ENCODE measurements around the gene VPS13D.

VPS13D gene

DNA sequence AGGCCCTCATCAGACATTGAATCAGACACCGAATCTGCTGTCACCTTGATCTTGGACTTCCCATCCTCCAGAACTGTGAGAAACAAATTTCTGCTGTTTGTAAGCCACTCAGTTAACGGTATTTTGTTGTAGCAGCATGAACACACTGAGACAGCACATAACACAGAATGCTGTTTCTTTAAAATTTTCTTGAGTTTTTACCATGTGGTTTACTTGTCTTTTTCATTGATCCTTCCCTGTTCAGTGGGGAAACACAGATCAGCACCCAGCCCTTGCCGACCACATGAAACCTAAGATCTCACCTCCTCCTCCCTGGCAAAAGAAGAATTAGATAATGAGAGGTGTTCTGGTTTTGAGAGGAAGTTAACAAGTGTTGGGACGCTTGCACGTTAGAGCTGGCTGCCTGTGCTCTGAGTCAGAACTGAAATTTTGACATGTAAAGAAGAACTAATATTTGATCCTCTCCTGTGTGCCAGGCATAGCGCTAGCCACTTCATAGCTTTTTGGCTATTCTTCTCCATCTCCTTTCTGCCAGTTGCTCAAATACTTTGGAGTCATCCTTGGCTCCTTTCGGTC is 208.6 kb downstream of the VPS13D start:
- Histone ChIP-seq H3K4me3 (ENCODE audit: low read depth, low read length) (no peak overlapping the region), H3K4me1 (ENCODE audit: control insufficient read depth, insufficient read depth, low read length, unreplicated experiment) (peaks cover 43% of the 10 kb centered on the region), H3K79me2 (ENCODE audit: control insufficient read depth, insufficient read depth, low read length, unreplicated experiment) (no peaks in the 10 kb centered on the region), H3K27ac (ENCODE audit: low read depth, low read length) (no peak overlapping the region), H2AFZ (ENCODE audit: low read length, unreplicated experiment) (no peak overlapping the region), H3K27me3 (ENCODE audit: insufficient read depth, low read length) (no peaks in the 10 kb centered on the region), H3K36me3 (ENCODE audit: insufficient read depth, low read length) (peaks cover 12% of the 10 kb centered on the region; the same call in 1 of the 2 replicates)

- Histone ChIP-seq H3K27me3 (ENCODE audit: insufficient read depth, low read length) (no peaks in the 10 kb centered on the region), H3K27ac (ENCODE audit: low read depth, low read length) (no peak overlapping the region), H2AFZ (ENCODE audit: low read length, unreplicated experiment) (no peak overlapping the region)
Measured at GRCh38 chr1:12439073-12439472, 209.2 kb downstream of the VPS13D start.

GRCh38 chr1:12441414-12442105 is 211.7 kb downstream of the VPS13D start:
- Histone ChIP-seq H3K4me3 (ENCODE audit: low read depth, low read length) (no peak overlapping the region), H2AFZ (ENCODE audit: low read length, unreplicated experiment) (no peak overlapping the region), H3K79me2 (ENCODE audit: control insufficient read depth, insufficient read depth, low read length, unreplicated experiment) (no peaks in the 10 kb centered on the region), H3K27ac (ENCODE audit: low read depth, low read length) (no peak overlapping the region), H3K4me1 (ENCODE audit: control insufficient read depth, insufficient read depth, low read length, unreplicated experiment) (peaks cover 13% of the 10 kb centered on the region), H3K27me3 (ENCODE audit: insufficient read depth, low read length) (no peaks in the 10 kb centered on the region), H3K36me3 (ENCODE audit: insufficient read depth, low read length) (peaks cover 12% of the 10 kb centered on the region; the same call in 1 of the 2 replicates)

More at GRCh38 chr1:12439073-12439472, 209.2 kb downstream of the VPS13D start:
- Histone ChIP-seq H3K4me3 (ENCODE audit: low read depth, low read length) (no peak overlapping the region), H3K36me3 (ENCODE audit: insufficient read depth, low read length) (peaks cover 12% of the 10 kb centered on the region; the same call in 1 of the 2 replicates), H3K4me1 (ENCODE audit: control insufficient read depth, insufficient read depth, low read length, unreplicated experiment) (peaks cover 37% of the 10 kb centered on the region), H3K79me2 (ENCODE audit: control insufficient read depth, insufficient read depth, low read length, unreplicated experiment) (no peaks in the 10 kb centered on the region)

DNA sequence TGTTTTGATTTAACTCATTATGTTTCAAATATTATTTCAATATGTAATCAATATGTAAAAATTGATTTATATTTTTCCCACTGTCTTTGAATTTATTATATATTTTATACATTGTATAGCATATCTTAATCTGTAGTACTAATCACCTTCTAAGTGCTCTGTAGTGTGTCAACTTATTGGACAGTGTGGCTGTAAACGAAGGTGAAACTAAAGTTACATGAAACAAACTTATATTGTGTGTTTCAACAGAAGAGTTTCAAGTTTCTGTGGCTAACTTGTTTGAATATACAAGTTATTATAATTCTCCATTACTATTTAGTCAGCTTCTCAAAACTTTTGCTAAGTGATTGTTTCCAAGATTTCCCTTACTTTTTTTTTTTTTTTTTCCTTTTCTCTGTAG is 212.4 kb downstream of the VPS13D start:
- H3K4me3 ChIP-seq (ENCODE audit: low read depth, low read length): no peak overlapping the region
- no peaks in the 10 kb centered on the region for H3K79me2 ChIP-seq (ENCODE audit: control insufficient read depth, insufficient read depth, low read length, unreplicated experiment)
- no peaks in the 10 kb centered on the region for H3K27me3 ChIP-seq (ENCODE audit: insufficient read depth, low read length)
- H3K4me1 ChIP-seq (ENCODE audit: control insufficient read depth, insufficient read depth, low read length, unreplicated experiment): peaks cover 13% of the 10 kb centered on the region
- no peak overlapping the region for H2AFZ ChIP-seq (ENCODE audit: low read length, unreplicated experiment)
- H3K27ac ChIP-seq (ENCODE audit: low read depth, low read length): no peak overlapping the region
- peaks cover 12% of the 10 kb centered on the region; the same call in 1 of the 2 replicates for H3K36me3 ChIP-seq (ENCODE audit: insufficient read depth, low read length)

DNA sequence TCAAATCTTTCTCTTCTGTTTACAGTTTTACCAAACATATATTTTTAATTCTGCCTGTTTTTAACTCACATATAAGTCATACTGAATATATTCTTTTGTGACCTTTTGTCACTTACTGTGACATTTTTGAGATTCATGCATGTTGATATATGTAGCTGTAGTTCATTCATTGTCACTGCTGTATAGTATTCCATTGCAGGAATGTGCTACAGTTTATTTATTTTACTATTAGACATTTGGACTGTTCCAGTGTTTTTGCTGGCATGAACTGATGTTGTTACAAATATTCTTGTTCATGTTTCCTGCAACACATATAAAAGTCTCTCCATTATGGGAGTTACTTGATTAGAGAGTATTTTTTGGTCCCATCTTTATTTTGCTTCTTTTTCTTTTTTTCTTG is 213.3 kb downstream of the VPS13D start:
- no peaks in the 10 kb centered on the region for H3K79me2 ChIP-seq (ENCODE audit: control insufficient read depth, insufficient read depth, low read length, unreplicated experiment)
- H3K4me3 ChIP-seq (ENCODE audit: low read depth, low read length): no peak overlapping the region
- H3K27ac ChIP-seq (ENCODE audit: low read depth, low read length): no peak overlapping the region
- peaks cover 16% of the 10 kb centered on the region for H3K4me1 ChIP-seq (ENCODE audit: control insufficient read depth, insufficient read depth, low read length, unreplicated experiment)
- H3K27me3 ChIP-seq (ENCODE audit: insufficient read depth, low read length): no peaks in the 10 kb centered on the region
- no peak overlapping the region for H2AFZ ChIP-seq (ENCODE audit: low read length, unreplicated experiment)
- peaks cover 9% of the 10 kb centered on the region; the same call in 1 of the 2 replicates for H3K36me3 ChIP-seq (ENCODE audit: insufficient read depth, low read length)

- Histone ChIP-seq H3K27ac (ENCODE audit: low read depth, low read length) (no peak overlapping the region), H2AFZ (ENCODE audit: low read length, unreplicated experiment) (no peak overlapping the region), H3K36me3 (ENCODE audit: insufficient read depth, low read length) (peaks cover 7% of the 10 kb centered on the region; the same call in 1 of the 2 replicates), H3K79me2 (ENCODE audit: control insufficient read depth, insufficient read depth, low read length, unreplicated experiment) (no peaks in the 10 kb centered on the region), H3K4me1 (ENCODE audit: control insufficient read depth, insufficient read depth, low read length, unreplicated experiment) (peaks cover 27% of the 10 kb centered on the region), H3K4me3 (ENCODE audit: low read depth, low read length) (no peak overlapping the region), H3K27me3 (ENCODE audit: insufficient read depth, low read length) (no peaks in the 10 kb centered on the region)
Measured at GRCh38 chr1:12444329-12444841, 214.6 kb downstream of the VPS13D start.

- H2AFZ ChIP-seq (ENCODE audit: low read length, unreplicated experiment): no peak overlapping the region
- H3K79me2 ChIP-seq (ENCODE audit: control insufficient read depth, insufficient read depth, low read length, unreplicated experiment): no peaks in the 10 kb centered on the region
- H3K4me3 ChIP-seq (ENCODE audit: low read depth, low read length): no peak overlapping the region
- H3K4me1 ChIP-seq (ENCODE audit: control insufficient read depth, insufficient read depth, low read length, unreplicated experiment): peaks cover 32% of the 10 kb centered on the region
- no peak overlapping the region for H3K27ac ChIP-seq (ENCODE audit: low read depth, low read length)
- H3K36me3 ChIP-seq (ENCODE audit: insufficient read depth, low read length): peaks cover 7% of the 10 kb centered on the region; the same call in 1 of the 2 replicates
- H3K27me3 ChIP-seq (ENCODE audit: insufficient read depth, low read length): no peaks in the 10 kb centered on the region
Measured at GRCh38 chr1:12445257-12445656, 215.4 kb downstream of the VPS13D start.

DNA sequence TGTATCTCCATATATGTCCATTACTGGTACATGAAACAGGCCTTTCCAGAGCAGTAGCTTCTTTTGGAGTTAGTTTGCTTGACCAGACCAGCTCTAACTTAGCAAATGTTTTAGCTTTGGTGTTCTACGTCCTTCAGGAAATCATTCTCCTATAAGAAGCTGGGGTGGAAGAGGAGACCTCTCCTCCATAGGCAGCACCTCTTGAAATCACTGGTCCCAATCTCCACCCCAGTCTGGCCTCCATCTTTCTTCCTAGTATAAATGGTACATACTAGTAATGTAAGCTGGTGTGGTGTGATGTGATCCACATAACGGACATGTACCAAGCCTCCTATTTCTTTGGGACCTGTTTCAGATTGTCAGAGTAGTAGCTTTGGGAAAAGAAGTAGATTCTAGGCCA is 216.8 kb downstream of the VPS13D start:
- Histone ChIP-seq H2AFZ (ENCODE audit: low read length, unreplicated experiment) (no peak overlapping the region), H3K4me3 (ENCODE audit: low read depth, low read length) (no peak overlapping the region), H3K27me3 (ENCODE audit: insufficient read depth, low read length) (no peaks in the 10 kb centered on the region), H3K27ac (ENCODE audit: low read depth, low read length) (peak overlapping the region; percentile 84), H3K36me3 (ENCODE audit: insufficient read depth, low read length) (peaks cover 7% of the 10 kb centered on the region; the same call in 1 of the 2 replicates), H3K79me2 (ENCODE audit: control insufficient read depth, insufficient read depth, low read length, unreplicated experiment) (no peaks in the 10 kb centered on the region), H3K4me1 (ENCODE audit: control insufficient read depth, insufficient read depth, low read length, unreplicated experiment) (peaks cover 32% of the 10 kb centered on the region)

GRCh38 chr1:12447307-12447706 is 217.5 kb downstream of the VPS13D start:
- no peak overlapping the region for H2AFZ ChIP-seq (ENCODE audit: low read length, unreplicated experiment)
- H3K36me3 ChIP-seq (ENCODE audit: insufficient read depth, low read length): peaks cover 7% of the 10 kb centered on the region; the same call in 1 of the 2 replicates
- no peaks in the 10 kb centered on the region for H3K27me3 ChIP-seq (ENCODE audit: insufficient read depth, low read length)
- H3K4me3 ChIP-seq (ENCODE audit: low read depth, low read length): peak overlapping the region; percentile 46
- H3K4me1 ChIP-seq (ENCODE audit: control insufficient read depth, insufficient read depth, low read length, unreplicated experiment): peaks cover 32% of the 10 kb centered on the region
- H3K27ac ChIP-seq (ENCODE audit: low read depth, low read length): peak overlapping the region; percentile 84
- no peaks in the 10 kb centered on the region for H3K79me2 ChIP-seq (ENCODE audit: control insufficient read depth, insufficient read depth, low read length, unreplicated experiment)

GRCh38 chr1:12447849-12448312 is 218.1 kb downstream of the VPS13D start:
- Histone ChIP-seq H2AFZ (ENCODE audit: low read length, unreplicated experiment) (no peak overlapping the region), H3K27ac (ENCODE audit: low read depth, low read length) (peak overlapping the region; percentile 84), H3K79me2 (ENCODE audit: control insufficient read depth, insufficient read depth, low read length, unreplicated experiment) (no peaks in the 10 kb centered on the region), H3K4me1 (ENCODE audit: control insufficient read depth, insufficient read depth, low read length, unreplicated experiment) (peaks cover 32% of the 10 kb centered on the region), H3K4me3 (ENCODE audit: low read depth, low read length) (peak overlapping the region; percentile 46), H3K27me3 (ENCODE audit: insufficient read depth, low read length) (no peaks in the 10 kb centered on the region), H3K36me3 (ENCODE audit: insufficient read depth, low read length) (peaks cover 4% of the 10 kb centered on the region; the same call in 1 of the 2 replicates)

Data from ACC112 (cell line).